HepG2 (cell line): Measurements from ENCODE around the gene POFUT2. TPM values are rescaled to one million over a fixed set of nuclear protein-coding genes. Genes with fewer than 3 reads are reported as not detected.

ENCODE experiments used
- BHLHE40 ChIP-seq: IDR thresholded peaks from 2 replicates; pipeline ENCODE4 v1.6.1; 2011; ENCODE audit warnings: low read length, improper control_type of control experiment
- EHMT2 ChIP-seq: fragments of 200-600 bp; sonication (generic); IDR thresholded peaks from 2 replicates; pipeline ENCODE4 v1.7.0; 2017; ENCODE audit warnings: antibody characterized with exemption, low read depth, low read length, borderline replicate concordance
- ERF ChIP-seq: IDR thresholded peaks from 2 replicates; pipeline ENCODE4 v1.6.1; 2018; ENCODE audit warnings: missing biosample characterization, missing genetic modification reagents
- FOXO1 ChIP-seq: sonication (generic); formaldehyde crosslinking; IDR thresholded peaks from 2 replicates; pipeline ENCODE4 v1.4.0; 2020; ENCODE audit warnings: missing genetic modification reagents
- IRF2 ChIP-seq: IDR thresholded peaks from 2 replicates; pipeline ENCODE4 v1.6.1; 2018; ENCODE audit warnings: missing genetic modification reagents, missing compliant biosample characterization
- KLF11 ChIP-seq: IDR thresholded peaks from 2 replicates; pipeline ENCODE4 v1.6.1; 2016; ENCODE audit warnings: missing compliant biosample characterization
- MAZ ChIP-seq, 2 experiments: sonication (generic) in 1 of 2; formaldehyde crosslinking in 1 of 2; IDR thresholded peaks; 2 replicates each; pipeline versions ENCODE4 v1.5.0 to v1.6.1; 2012 to 2020; ENCODE audit warnings: low read depth in 2 of 2, mild to moderate bottlenecking in 2 of 2, borderline replicate concordance in 1 of 2, improper control_type of control experiment in 1 of 2, low read length in 1 of 2, missing genetic modification reagents in 1 of 2, moderate library complexity in 1 of 2
- MLXIP ChIP-seq: sonication (generic); formaldehyde crosslinking; IDR thresholded peaks from 2 replicates; pipeline ENCODE4 v1.9.0; 2021; ENCODE audit warnings: missing genetic modification reagents, borderline replicate concordance
- NFYC ChIP-seq: IDR thresholded peaks from 2 replicates; pipeline ENCODE4 v1.6.1; 2016; ENCODE audit warnings: missing genetic modification reagents, missing compliant biosample characterization
- NRL ChIP-seq: sonication (generic); formaldehyde crosslinking; IDR thresholded peaks from 2 replicates; pipeline ENCODE4 v1.5.0; 2020; ENCODE audit warnings: missing genetic modification reagents, mild to moderate bottlenecking, moderate library complexity, borderline replicate concordance
- ZNF24 ChIP-seq: fragments of 450-650 bp; IDR thresholded peaks from 2 replicates; pipeline ENCODE4 v1.6.1; 2017; ENCODE audit warnings: antibody characterized with exemption, mild to moderate bottlenecking
- ZNF256 ChIP-seq: sonication (generic); formaldehyde crosslinking; conservative IDR thresholded peaks from 2 replicates; pipeline ENCODE4 v1.4.0; 2020; ENCODE audit warnings: missing genetic modification reagents
- ZNF460 ChIP-seq: sonication (generic); formaldehyde crosslinking; IDR thresholded peaks from 2 replicates; pipeline ENCODE4 v1.5.1; 2020; ENCODE audit warnings: missing genetic modification reagents, mild to moderate bottlenecking, borderline replicate concordance
- ZNF468 ChIP-seq: sonication (generic); formaldehyde crosslinking; IDR thresholded peaks from 2 replicates; pipeline ENCODE4 v1.8.0; 2022; ENCODE audit warnings: mild to moderate bottlenecking, moderate library complexity, missing genetic modification reagents
- ZNF550 ChIP-seq: sonication (generic); formaldehyde crosslinking; IDR thresholded peaks from 2 replicates; pipeline ENCODE4 v1.4.0; 2020; ENCODE audit warnings: mild to moderate bottlenecking, missing genetic modification reagents, borderline replicate concordance
- ZNF782 ChIP-seq: sonication (generic); formaldehyde crosslinking; IDR thresholded peaks from 2 replicates; pipeline ENCODE4 v1.4.0; 2020; ENCODE audit warnings: missing genetic modification reagents, mild to moderate bottlenecking, borderline replicate concordance
- ZSCAN12 ChIP-seq: sonication (generic); formaldehyde crosslinking; IDR thresholded peaks from 2 replicates; pipeline ENCODE4 v1.9.0; 2021; ENCODE audit warnings: mild to moderate bottlenecking, missing genetic modification reagents
- polyA plus RNA-seq, 8 experiments: library from polyadenylated mRNA; depleted of rRNA in 3 of 8; stranded (reverse) in 7 of 8; unstranded in 1 of 8; fragments of >200 nt; fragmentation: Illumina TruSeq in 4 of 8; extraction: Trizol in 4 of 8; gene quantifications; 2 replicates each; pipeline versions ENCODE4 v1.2.1 to v1.2.3, GENCODE V29; 2011 to 2016; ENCODE audit warnings: low read depth in 4 of 8, missing spikeins in 1 of 8, mixed read lengths in 1 of 8; ENCODE audit not compliant: insufficient read depth in 1 of 8
- total RNA-seq, 5 experiments: library from RNA; depleted of rRNA; stranded (reverse); fragments of >200 nt; fragmentation: Illumina TruSeq; extraction: Trizol; gene quantifications; 2 replicates each; pipeline ENCODE4 v1.2.3, GENCODE V29; 2016; ENCODE audit warnings: low read depth in 1 of 5
- TF ChIP-seq, protein P1 (sequence below): sonication (generic); formaldehyde crosslinking; IDR thresholded peaks from 2 replicates; pipeline ENCODE4 v1.5.1; 2020; ENCODE audit warnings: mild to moderate bottlenecking, missing genetic modification reagents, borderline replicate concordance
- TF ChIP-seq, protein P2 (sequence below): conservative IDR thresholded peaks from 2 replicates; pipeline ENCODE4 v1.6.1; 2018; ENCODE audit warnings: missing genetic modification reagents

The POFUT2 gene
- total and polyA plus RNA-seq, 2 of the 13 experiments (the other 11 are each of a cell fraction or from before 2014, with no cell fraction given) = 22.8 to 24.0 TPM

DNA sequence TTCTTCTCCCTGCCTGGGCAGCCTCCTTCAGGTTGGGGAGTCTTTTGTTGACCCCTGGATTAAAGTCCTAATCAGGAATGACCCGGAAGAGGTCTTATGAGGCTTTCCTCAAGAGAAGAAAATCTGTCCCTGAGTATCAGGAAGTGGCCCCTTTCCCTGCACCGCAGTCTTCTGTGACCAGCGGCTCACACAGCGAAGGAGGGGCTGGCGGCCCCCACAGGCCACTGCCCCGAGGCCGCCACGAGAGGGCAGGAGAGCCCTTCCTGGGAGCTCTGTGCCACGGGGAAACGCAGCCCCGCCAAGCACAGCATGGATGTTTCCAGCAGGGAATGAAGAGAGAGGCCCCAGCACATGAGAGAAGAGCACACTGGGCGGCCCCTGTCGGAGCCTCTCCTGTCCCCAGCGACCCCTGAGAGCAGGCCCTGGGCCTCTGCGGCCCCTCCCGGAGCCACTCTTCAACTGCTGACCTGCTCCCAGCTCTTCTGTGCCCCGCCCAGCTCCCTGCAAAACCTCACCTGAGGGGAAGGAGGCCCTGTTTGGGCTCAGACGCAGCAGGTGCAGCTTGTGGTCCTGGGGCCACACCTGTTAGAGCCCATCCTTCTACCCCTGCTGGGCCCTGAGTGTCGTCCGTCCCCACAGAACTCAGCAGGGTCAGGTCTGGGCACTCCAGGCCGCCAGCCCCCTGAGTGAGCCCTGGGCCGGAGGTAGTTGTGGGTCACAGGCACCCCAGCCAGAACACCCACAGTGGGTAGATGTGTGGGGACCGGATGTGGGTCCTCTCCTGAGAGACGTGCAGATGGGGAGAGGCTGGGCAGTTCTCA lies 4.9 kb upstream of the POFUT2 start (continued):
- peak; percentile 75; the same call in 1 of the 2 replicates for TF ChIP-seq KLF11 (CRISPR knock-in tag)
- TF ChIP-seq, protein P1, sequence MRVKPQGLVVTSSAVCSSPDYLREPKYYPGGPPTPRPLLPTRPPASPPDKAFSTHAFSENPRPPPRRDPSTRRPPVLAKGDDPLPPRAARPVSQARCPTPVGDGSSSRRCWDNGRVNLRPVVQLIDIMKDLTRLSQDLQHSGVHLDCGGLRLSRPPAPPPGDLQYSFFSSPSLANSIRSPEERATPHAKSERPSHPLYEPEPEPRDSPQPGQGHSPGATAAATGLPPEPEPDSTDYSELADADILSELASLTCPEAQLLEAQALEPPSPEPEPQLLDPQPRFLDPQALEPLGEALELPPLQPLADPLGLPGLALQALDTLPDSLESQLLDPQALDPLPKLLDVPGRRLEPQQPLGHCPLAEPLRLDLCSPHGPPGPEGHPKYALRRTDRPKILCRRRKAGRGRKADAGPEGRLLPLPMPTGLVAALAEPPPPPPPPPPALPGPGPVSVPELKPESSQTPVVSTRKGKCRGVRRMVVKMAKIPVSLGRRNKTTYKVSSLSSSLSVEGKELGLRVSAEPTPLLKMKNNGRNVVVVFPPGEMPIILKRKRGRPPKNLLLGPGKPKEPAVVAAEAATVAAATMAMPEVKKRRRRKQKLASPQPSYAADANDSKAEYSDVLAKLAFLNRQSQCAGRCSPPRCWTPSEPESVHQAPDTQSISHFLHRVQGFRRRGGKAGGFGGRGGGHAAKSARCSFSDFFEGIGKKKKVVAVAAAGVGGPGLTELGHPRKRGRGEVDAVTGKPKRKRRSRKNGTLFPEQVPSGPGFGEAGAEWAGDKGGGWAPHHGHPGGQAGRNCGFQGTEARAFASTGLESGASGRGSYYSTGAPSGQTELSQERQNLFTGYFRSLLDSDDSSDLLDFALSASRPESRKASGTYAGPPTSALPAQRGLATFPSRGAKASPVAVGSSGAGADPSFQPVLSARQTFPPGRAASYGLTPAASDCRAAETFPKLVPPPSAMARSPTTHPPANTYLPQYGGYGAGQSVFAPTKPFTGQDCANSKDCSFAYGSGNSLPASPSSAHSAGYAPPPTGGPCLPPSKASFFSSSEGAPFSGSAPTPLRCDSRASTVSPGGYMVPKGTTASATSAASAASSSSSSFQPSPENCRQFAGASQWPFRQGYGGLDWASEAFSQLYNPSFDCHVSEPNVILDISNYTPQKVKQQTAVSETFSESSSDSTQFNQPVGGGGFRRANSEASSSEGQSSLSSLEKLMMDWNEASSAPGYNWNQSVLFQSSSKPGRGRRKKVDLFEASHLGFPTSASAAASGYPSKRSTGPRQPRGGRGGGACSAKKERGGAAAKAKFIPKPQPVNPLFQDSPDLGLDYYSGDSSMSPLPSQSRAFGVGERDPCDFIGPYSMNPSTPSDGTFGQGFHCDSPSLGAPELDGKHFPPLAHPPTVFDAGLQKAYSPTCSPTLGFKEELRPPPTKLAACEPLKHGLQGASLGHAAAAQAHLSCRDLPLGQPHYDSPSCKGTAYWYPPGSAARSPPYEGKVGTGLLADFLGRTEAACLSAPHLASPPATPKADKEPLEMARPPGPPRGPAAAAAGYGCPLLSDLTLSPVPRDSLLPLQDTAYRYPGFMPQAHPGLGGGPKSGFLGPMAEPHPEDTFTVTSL (CRISPR knock-in tag) = no peak; the same call in 1 of the 2 replicates
- no peak for TF ChIP-seq MLXIP
- no peak for TF ChIP-seq ZNF550 (CRISPR knock-in tag)
- TF ChIP-seq ZNF460 (CRISPR knock-in tag) = no peak
- TF ChIP-seq ZNF256 (CRISPR knock-in tag) = no peak
- TF ChIP-seq, protein P2, sequence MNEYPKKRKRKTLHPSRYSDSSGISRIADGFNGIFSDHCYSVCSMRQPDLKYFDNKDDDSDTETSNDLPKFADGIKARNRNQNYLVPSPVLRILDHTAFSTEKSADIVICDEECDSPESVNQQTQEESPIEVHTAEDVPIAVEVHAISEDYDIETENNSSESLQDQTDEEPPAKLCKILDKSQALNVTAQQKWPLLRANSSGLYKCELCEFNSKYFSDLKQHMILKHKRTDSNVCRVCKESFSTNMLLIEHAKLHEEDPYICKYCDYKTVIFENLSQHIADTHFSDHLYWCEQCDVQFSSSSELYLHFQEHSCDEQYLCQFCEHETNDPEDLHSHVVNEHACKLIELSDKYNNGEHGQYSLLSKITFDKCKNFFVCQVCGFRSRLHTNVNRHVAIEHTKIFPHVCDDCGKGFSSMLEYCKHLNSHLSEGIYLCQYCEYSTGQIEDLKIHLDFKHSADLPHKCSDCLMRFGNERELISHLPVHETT (CRISPR knock-in tag) = no peak
- no peak for TF ChIP-seq ZNF468 (CRISPR knock-in tag)
- no peak for TF ChIP-seq EHMT2
- TF ChIP-seq ZNF782 (CRISPR knock-in tag) = no peak
- no peak for TF ChIP-seq ZSCAN12 (CRISPR knock-in tag)
- TF ChIP-seq MAZ (IDR thresholded peaks at IDR 0.05; ENCODE audit: borderline replicate concordance, low read depth, low read length) = peak; percentile 90; the same call in 1 of the 2 replicates
- peak; percentile 95 for TF ChIP-seq MAZ (CRISPR knock-in tag; IDR thresholded peaks at IDR 0.05; ENCODE audit: low read depth)
- TF ChIP-seq FOXO1 (CRISPR knock-in tag) = peak; percentile 45; the same call in 1 of the 2 replicates
- no peak for TF ChIP-seq NFYC (CRISPR knock-in tag)
- TF ChIP-seq BHLHE40 = peak; percentile 44; the same call in 1 of the 2 replicates
- no peak for TF ChIP-seq ZNF24
- TF ChIP-seq IRF2 (CRISPR knock-in tag) = peak; percentile 49; the same call in 1 of the 2 replicates
- no peak; the same call in 1 of the 2 replicates for TF ChIP-seq NRL (CRISPR knock-in tag)
- TF ChIP-seq ERF (CRISPR knock-in tag) = peak; percentile 94
